IPS DF 6.9 (cell line): ENCODE measurements around the gene PPIE.
"Not testable (repeated sequence)": the region's sequence is repeated elsewhere in the genome, so short reads cannot be mapped to it uniquely, and the experiment has no call there.

Source experiments
- DNase-seq: peaks from one replicate; pipeline ENCODE4 v3.0.0-alpha.2; 2013; ENCODE audit warnings: low read depth, low spot score
- H3K27ac ChIP-seq: one replicate; pipeline ENCODE4 v1.5.1; 2013; ENCODE audit warnings: low read length, control low read depth
- H3K27me3 ChIP-seq: 2 replicates; pipeline ENCODE4 v1.6.1; 2013; ENCODE audit warnings: mild to moderate bottlenecking, low read length; ENCODE audit not compliant: control insufficient read depth, insufficient read depth
- H3K36me3 ChIP-seq: 2 replicates; pipeline ENCODE4 v1.6.1; 2013; ENCODE audit warnings: low read length; ENCODE audit not compliant: control insufficient read depth, insufficient read depth
- H3K4me1 ChIP-seq: 2 replicates; pipeline ENCODE4 v1.6.1; 2013; ENCODE audit warnings: low read length; ENCODE audit not compliant: control insufficient read depth, insufficient read depth
- H3K4me3 ChIP-seq: 2 replicates; pipeline ENCODE4 v1.5.1; 2013; ENCODE audit warnings: mild to moderate bottlenecking, low read length
- H3K9me3 ChIP-seq: 2 replicates; pipeline ENCODE4 v1.6.1; 2013; ENCODE audit warnings: low read length, inconsistent platforms; ENCODE audit not compliant: control insufficient read depth, insufficient read depth
- WGBS: extraction: QIAGEN DNeasy Blood & Tissue Kit; methylation state at CpG from one replicate; pipeline ENCODE4 v1.1.7; 2013; ENCODE audit warnings: mixed read lengths, missing lambda C conversion rate; ENCODE audit not compliant: insufficient read length, insufficient coverage; 5-methylcytosine and 5-hydroxymethylcytosine counted together

PPIE gene

GRCh38 chr1:39757501-39757900, 18.8 kb downstream of the PPIE start:
- no peaks in the 10 kb centered on the region for H3K4me1 ChIP-seq
- no peak overlapping the region for H3K4me3 ChIP-seq
- H3K9me3 ChIP-seq = no peaks in the 10 kb centered on the region
- peaks cover 10% of the 10 kb centered on the region; the same call in 1 of the 2 replicates for H3K36me3 ChIP-seq
- no CpG with 5 or more reads among the region's 5 CpGs for WGBS
- no peak for DNase-seq
- H3K27me3 ChIP-seq = no peaks in the 10 kb centered on the region
- no peak overlapping the region for H3K27ac ChIP-seq

GRCh38 chr1:39758556-39759435, 20.1 kb downstream of the PPIE start:
- no peaks in the 10 kb centered on the region for H3K27me3 ChIP-seq
- no peak overlapping the region for H3K27ac ChIP-seq
- no CpG with 5 or more reads among the region's 16 CpGs for WGBS
- no peak for DNase-seq
- H3K4me3 ChIP-seq = no peak overlapping the region
- no peaks in the 10 kb centered on the region for H3K9me3 ChIP-seq
- H3K4me1 ChIP-seq = no peaks in the 10 kb centered on the region
- no peaks in the 10 kb centered on the region; the same call in 1 of the 2 replicates for H3K36me3 ChIP-seq

GRCh38 chr1:39759436-39759726, 20.7 kb downstream of the PPIE start:
- Histone ChIP-seq H3K27ac (no peak overlapping the region), H3K4me3 (no peak overlapping the region), H3K36me3 (no peaks in the 10 kb centered on the region; the same call in 1 of the 2 replicates), H3K9me3 (no peaks in the 10 kb centered on the region), H3K4me1 (no peaks in the 10 kb centered on the region), H3K27me3 (no peaks in the 10 kb centered on the region)
- DNase-seq = no peak

- Histone ChIP-seq H3K27ac (no peak overlapping the region), H3K27me3 (no peaks in the 10 kb centered on the region), H3K36me3 (no peaks in the 10 kb centered on the region), H3K9me3 (no peaks in the 10 kb centered on the region), H3K4me3 (no peak overlapping the region), H3K4me1 (no peaks in the 10 kb centered on the region)
- DNase-seq = no peak
- no CpG with 5 or more reads among the region's 16 CpGs for WGBS
These were observed 21.7 kb downstream of the PPIE start for GRCh38 chr1:39760074-39761008.

GRCh38 chr1:39761016-39761415, 22.3 kb downstream of the PPIE start:
- Histone ChIP-seq H3K9me3 (no peaks in the 10 kb centered on the region), H3K36me3 (no peaks in the 10 kb centered on the region), H3K4me3 (no peak overlapping the region), H3K27ac (no peak overlapping the region), H3K27me3 (no peaks in the 10 kb centered on the region), H3K4me1 (no peaks in the 10 kb centered on the region)
- no peak for DNase-seq
- WGBS = no CpG with 5 or more reads among the region's 9 CpGs

GRCh38 chr1:39761557-39762260, 23.0 kb downstream of the PPIE start:
- no peak overlapping the region for H3K4me3 ChIP-seq
- no peak for DNase-seq
- no CpG with 5 or more reads among the region's 16 CpGs for WGBS
- no peaks in the 10 kb centered on the region for H3K27me3 ChIP-seq
- no peaks in the 10 kb centered on the region for H3K4me1 ChIP-seq
- no peaks in the 10 kb centered on the region for H3K9me3 ChIP-seq
- H3K27ac ChIP-seq = no peak overlapping the region
- H3K36me3 ChIP-seq = no peaks in the 10 kb centered on the region

- no peaks in the 10 kb centered on the region for H3K4me1 ChIP-seq
- DNase-seq = no peak
- H3K27ac ChIP-seq = no peak overlapping the region
- no peak overlapping the region for H3K4me3 ChIP-seq
- H3K27me3 ChIP-seq = no peaks in the 10 kb centered on the region
- H3K9me3 ChIP-seq = no peaks in the 10 kb centered on the region
- H3K36me3 ChIP-seq = no peaks in the 10 kb centered on the region
- WGBS = no CpG with 5 or more reads among the region's 30 CpGs
These were observed 24.2 kb downstream of the PPIE start for GRCh38 chr1:39762550-39763540.

GRCh38 chr1:39763619-39764374, 25.1 kb downstream of the PPIE start:
- not testable (repeated sequence) for H3K4me3 ChIP-seq, H3K36me3 ChIP-seq, H3K4me1 ChIP-seq, H3K27ac ChIP-seq, H3K9me3 ChIP-seq, H3K27me3 ChIP-seq, DNase-seq
- WGBS = no CpG with 5 or more reads among the region's 18 CpGs

- not testable (repeated sequence) for H3K36me3 ChIP-seq, H3K4me3 ChIP-seq, H3K27me3 ChIP-seq, H3K4me1 ChIP-seq, H3K9me3 ChIP-seq, H3K27ac ChIP-seq, DNase-seq
- WGBS = no CpG with 5 or more reads among the region's 19 CpGs
These were observed 25.8 kb downstream of the PPIE start for GRCh38 chr1:39764512-39764911.
